GM21381 (cell line): ENCODE data around the gene SNX5.

Source experiments
- ATAC-seq: cut with Tn5 transposase; IDR thresholded peaks from one replicate; pipeline ENCODE4 v1.9.1; 2021; ENCODE audit warnings: mild to moderate bottlenecking, moderate library complexity; ENCODE audit not compliant: unreplicated experiment

SNX5 gene

GRCh38 chr20:17941087-17941825 lies 27.3 kb downstream of the SNX5 start:
- no peak for ATAC-seq

- no peak for ATAC-seq
Measured at GRCh38 chr20:17940224-17940971, 28.2 kb downstream of the SNX5 start.

GRCh38 chr20:17939622-17940223 lies 28.9 kb downstream of the SNX5 start:
- no peak for ATAC-seq

GRCh38 chr20:17938871-17939619 lies 29.5 kb downstream of the SNX5 start:
- ATAC-seq = peak; percentile 61

- ATAC-seq = no peak
Measured at GRCh38 chr20:17936761-17937732, 31.5 kb downstream of the SNX5 start.

- no peak for ATAC-seq
Measured at GRCh38 chr20:17936286-17936760, 32.3 kb downstream of the SNX5 start.

GRCh38 chr20:17935761-17936160 lies 32.8 kb downstream of the SNX5 start:
- ATAC-seq = no peak

GRCh38 chr20:17935186-17935585 lies 33.4 kb downstream of the SNX5 start:
- ATAC-seq = no peak

GRCh38 chr20:17934141-17934862 lies 34.3 kb downstream of the SNX5 start:
- ATAC-seq = no peak

- ATAC-seq = no peak
Measured at GRCh38 chr20:17933711-17934110, 34.9 kb downstream of the SNX5 start.

GRCh38 chr20:17933121-17933520 lies 35.5 kb downstream of the SNX5 start:
- no peak for ATAC-seq

- ATAC-seq = no peak
Measured at GRCh38 chr20:17932396-17932795, 36.2 kb downstream of the SNX5 start.

- no peak for ATAC-seq
Measured at GRCh38 chr20:17931513-17931912, 37.1 kb downstream of the SNX5 start.

- no peak for ATAC-seq
Measured at GRCh38 chr20:17928633-17929311, 39.8 kb downstream of the SNX5 start.

GRCh38 chr20:17928211-17928611 lies 40.4 kb downstream of the SNX5 start:
- ATAC-seq = no peak

GRCh38 chr20:17925940-17926300 lies 42.7 kb downstream of the SNX5 start:
- ATAC-seq = no peak

GRCh38 chr20:17925141-17925939 lies 43.3 kb downstream of the SNX5 start:
- no peak for ATAC-seq

- ATAC-seq = no peak
Measured at GRCh38 chr20:17921774-17922173, 46.8 kb downstream of the SNX5 start.
